T-helper 22 cell (primary cell): ENCODE measurements around the gene CDYL.
"Not testable (repeated sequence)": the region's sequence is repeated elsewhere in the genome, so short reads cannot be mapped to it uniquely, and the experiment has no call there.

ENCODE experiments used
- DNase-seq: peaks from one replicate; pipeline ENCODE4 v3.0.0-alpha.2; 2020; ENCODE audit warnings: low read depth

The CDYL gene

GRCh38 chr6:5004373-5005037 lies 228.3 kb downstream of the CDYL start:
- DNase-seq = no peak

- DNase-seq = not testable (repeated sequence)
These were observed 228.8 kb downstream of the CDYL start for GRCh38 chr6:5005038-5005433.
